Measurements from ENCODE around the gene HEG1.
"Not testable (repeated sequence)": the region's sequence is repeated elsewhere in the genome, so short reads cannot be mapped to it uniquely, and the experiment has no call there.

The HEG1 gene

GRCh38 chr3:124964387-124964786, 91.4 kb downstream of the HEG1 start:
- Histone ChIP-seq H3K36me3 (ENCODE audit: control insufficient read depth, insufficient read depth, low read length) (no peaks in the 10 kb centered on the region; the same call in none of the 2 replicates), H3K4me3 (replicated peaks; ENCODE audit: low read depth, low read length) (no peak overlapping the region), H3K27me3 (replicated peaks; ENCODE audit: control insufficient read depth, insufficient read depth, low read length) (no peaks in the 10 kb centered on the region)
- no peak for DNase-seq (ENCODE audit: extremely low read depth, insufficient read length)
- no peak for TF ChIP-seq CTCF (IDR thresholded peaks at IDR 0.05; ENCODE audit: insufficient read depth, low read length, poor library complexity, severe bottlenecking)

DNA sequence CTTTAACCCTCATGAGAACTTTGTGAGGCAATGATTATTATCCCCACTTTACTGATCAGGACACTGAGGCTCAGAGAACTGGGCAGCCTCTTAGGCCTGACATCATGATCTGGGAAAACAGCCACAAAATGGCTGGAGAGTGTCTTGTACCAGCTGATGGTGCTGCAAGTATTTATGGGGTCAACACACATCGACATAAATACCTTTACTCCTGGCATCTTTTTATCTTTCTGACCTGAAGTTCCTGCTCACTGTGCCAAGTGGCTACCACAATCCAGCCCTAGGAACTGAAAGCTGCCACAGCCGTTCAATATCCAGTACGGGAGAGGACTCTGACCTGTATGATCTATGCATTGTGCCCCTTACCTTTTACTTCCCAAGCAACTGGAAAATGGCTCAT, 92.0 kb downstream of the HEG1 start:
- no peak for TF ChIP-seq CTCF (IDR thresholded peaks at IDR 0.05; ENCODE audit: insufficient read depth, low read length, poor library complexity, severe bottlenecking)
- no peaks in the 10 kb centered on the region; the same call in none of the 2 replicates for H3K36me3 ChIP-seq (ENCODE audit: control insufficient read depth, insufficient read depth, low read length)
- no peak for DNase-seq (ENCODE audit: extremely low read depth, insufficient read length)
- no peaks in the 10 kb centered on the region for H3K27me3 ChIP-seq (replicated peaks; ENCODE audit: control insufficient read depth, insufficient read depth, low read length)
- H3K4me3 ChIP-seq (replicated peaks; ENCODE audit: low read depth, low read length) = no peak overlapping the region

DNA sequence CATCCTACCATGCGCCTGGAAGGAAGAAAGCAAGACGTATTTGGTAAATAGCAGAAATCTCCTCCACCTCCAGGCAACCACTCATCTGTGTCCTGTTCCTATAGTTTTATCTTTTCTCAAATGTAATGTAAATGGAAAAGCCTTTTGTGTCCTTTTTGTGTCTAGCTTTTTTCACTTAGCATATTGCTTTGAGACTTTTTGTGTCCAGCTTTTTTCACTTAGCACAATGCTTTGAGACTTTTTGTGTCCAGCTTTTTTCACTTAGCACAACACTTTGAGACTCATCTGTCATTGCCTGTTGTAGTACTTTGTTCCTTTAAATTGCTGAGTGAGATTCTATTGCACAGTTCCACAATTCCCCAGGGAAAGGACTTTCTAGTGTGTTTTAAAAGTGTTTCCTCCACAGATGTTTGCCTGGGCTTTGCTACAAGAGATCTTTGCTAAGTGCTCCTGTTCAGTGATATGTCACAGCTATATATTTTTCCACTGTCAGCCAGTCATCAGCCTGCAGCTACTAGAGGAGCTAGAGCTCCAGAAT, 93.3 kb downstream of the HEG1 start:
- no peak for DNase-seq (ENCODE audit: extremely low read depth, insufficient read length)
- Histone ChIP-seq H3K27me3 (replicated peaks; ENCODE audit: control insufficient read depth, insufficient read depth, low read length) (no peaks in the 10 kb centered on the region), H3K36me3 (ENCODE audit: control insufficient read depth, insufficient read depth, low read length) (no peaks in the 10 kb centered on the region), H3K4me3 (replicated peaks; ENCODE audit: low read depth, low read length) (no peak overlapping the region)
- no peak for TF ChIP-seq CTCF (IDR thresholded peaks at IDR 0.05; ENCODE audit: insufficient read depth, low read length, poor library complexity, severe bottlenecking)

DNA sequence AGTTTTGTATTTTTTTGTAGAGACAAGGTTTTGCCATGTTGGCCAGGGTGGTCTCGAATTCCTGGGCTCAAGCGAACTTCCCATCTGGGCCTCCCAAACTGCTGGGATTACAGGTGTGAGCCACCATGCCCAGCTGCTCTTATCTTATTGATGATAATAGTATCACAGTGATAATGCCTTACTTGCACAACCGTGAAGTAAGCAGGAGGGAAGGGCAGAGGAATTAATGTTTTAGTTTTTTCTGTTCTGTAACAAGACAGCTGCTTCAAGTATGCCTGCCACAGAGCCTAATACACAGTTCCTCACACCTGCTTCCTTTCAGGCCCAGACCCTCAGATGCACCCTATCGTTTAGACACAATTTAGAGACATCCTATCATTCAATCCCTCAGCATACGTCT, 95.1 kb downstream of the HEG1 start:
- H3K36me3 ChIP-seq (ENCODE audit: control insufficient read depth, insufficient read depth, low read length) = no peaks in the 10 kb centered on the region
- H3K27me3 ChIP-seq (replicated peaks; ENCODE audit: control insufficient read depth, insufficient read depth, low read length) = no peaks in the 10 kb centered on the region
- no peak for TF ChIP-seq CTCF (IDR thresholded peaks at IDR 0.05; ENCODE audit: insufficient read depth, low read length, poor library complexity, severe bottlenecking)
- H3K4me3 ChIP-seq (replicated peaks; ENCODE audit: low read depth, low read length) = no peak overlapping the region
- no peak for DNase-seq (ENCODE audit: extremely low read depth, insufficient read length)

DNA sequence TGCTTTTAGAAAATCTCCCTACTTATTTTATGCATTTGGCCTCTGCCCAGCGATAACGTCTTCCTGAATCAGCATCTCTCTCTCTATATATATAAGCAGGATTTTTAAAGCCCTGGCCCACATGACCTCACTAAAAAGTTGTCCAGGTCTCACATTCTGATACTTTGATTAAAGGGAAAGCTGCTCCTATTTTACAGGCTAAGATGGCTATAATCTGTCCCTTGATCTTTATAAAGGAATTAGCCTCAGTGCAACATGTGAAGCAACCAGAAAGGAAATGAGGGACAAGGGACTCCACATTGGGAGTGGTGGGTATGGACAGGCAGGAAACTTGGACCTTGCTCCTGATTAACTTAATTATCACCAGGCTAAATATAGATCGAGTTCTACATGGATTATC, 95.7 kb downstream of the HEG1 start:
- H3K27me3 ChIP-seq (replicated peaks; ENCODE audit: control insufficient read depth, insufficient read depth, low read length) = no peaks in the 10 kb centered on the region
- no peak overlapping the region for H3K4me3 ChIP-seq (replicated peaks; ENCODE audit: low read depth, low read length)
- TF ChIP-seq CTCF (IDR thresholded peaks at IDR 0.05; ENCODE audit: insufficient read depth, low read length, poor library complexity, severe bottlenecking) = no peak
- H3K36me3 ChIP-seq (ENCODE audit: control insufficient read depth, insufficient read depth, low read length) = no peaks in the 10 kb centered on the region
- DNase-seq (ENCODE audit: extremely low read depth, insufficient read length) = no peak

GRCh38 chr3:124957951-124958350, 97.8 kb downstream of the HEG1 start:
- not testable (repeated sequence) for H3K4me3 ChIP-seq (replicated peaks; ENCODE audit: low read depth, low read length); DNase-seq (ENCODE audit: extremely low read depth, insufficient read length); H3K36me3 ChIP-seq (ENCODE audit: control insufficient read depth, insufficient read depth, low read length); H3K27me3 ChIP-seq (replicated peaks; ENCODE audit: control insufficient read depth, insufficient read depth, low read length)
